ENCODE measurements around the gene YES1.

DNA sequence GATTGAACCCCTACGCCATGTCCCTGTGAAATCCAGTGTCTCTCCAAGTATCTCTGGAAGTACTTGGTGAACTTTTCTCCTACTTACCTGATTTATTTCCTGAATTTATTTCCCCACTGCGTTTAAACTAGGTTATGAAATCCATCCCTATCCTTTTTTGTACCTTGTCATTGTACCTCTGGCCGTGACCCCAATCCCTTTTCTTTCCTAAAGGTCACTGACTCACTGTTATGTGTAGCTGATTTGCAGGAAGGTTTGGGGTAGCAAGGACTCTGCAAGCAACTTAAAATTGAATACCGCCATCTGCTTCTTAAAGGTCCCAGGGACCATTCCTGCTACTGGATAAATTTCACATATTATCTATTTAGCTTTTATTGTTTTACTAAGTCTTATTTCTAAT lies 95.0 kb downstream of the YES1 start:
- TF ChIP-seq POLR2AphosphoS5 (IDR thresholded peaks at IDR 0.05) (no peak), CTCF (IDR thresholded peaks at IDR 0.05) (no peak), EP300 (IDR thresholded peaks at IDR 0.05) (no peak), POLR2A (IDR thresholded peaks at IDR 0.05) (no peak)
